ENCODE data around the gene SYT9.

SYT9 gene

DNA sequence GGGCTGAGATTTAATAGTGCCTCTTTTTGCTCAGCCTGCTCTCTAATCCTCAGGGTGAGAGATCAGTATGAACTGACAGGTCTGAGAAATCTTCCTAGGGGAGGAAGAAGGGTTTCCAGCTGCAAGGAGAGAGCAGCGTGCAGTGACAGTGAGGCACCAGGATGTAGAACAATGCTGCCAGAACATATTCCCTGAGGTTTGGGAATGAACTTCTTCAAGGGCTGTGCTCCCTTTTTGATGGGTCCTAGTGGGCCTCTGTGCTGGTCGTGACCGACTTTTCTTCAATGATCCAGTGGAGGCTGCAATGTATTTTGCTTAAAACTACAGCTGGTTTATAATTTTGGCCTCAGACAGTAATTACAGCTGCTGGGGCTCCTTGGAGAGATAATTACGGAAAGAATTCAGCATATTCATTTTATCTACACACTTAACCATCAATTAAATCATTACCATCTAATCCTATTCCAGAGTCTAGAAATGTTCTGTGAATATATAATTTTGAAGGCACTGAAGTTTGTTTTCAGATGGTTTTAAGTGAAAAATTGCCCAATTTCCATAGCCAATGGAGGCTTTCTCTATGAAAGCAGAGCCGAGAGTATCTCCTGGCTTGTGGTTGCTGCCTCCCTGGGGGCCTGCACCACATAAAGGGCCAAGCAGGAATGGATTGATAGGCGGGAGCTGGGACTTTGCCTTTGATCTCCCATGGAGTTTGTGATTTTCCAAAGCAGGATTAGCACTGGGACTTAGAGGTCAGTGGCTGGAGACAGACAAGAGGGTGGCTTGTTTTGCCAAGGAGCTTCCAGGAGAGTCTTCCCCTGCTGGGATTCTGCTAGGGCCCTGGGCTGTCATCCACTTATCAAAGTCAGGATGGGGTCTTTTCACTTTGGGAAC is 192.6 kb downstream of the SYT9 start:
- H3K27ac Mint-ChIP-seq, result no peak overlapping the region

GRCh38 chr11:7445564-7445963 is 193.9 kb downstream of the SYT9 start:
- H3K4me1 Mint-ChIP-seq, result peaks cover 20% of the 10 kb centered on the region
- H3K9me3 Mint-ChIP-seq, result no peaks in the 10 kb centered on the region
- H3K27me3 Mint-ChIP-seq (ENCODE audit: low read depth, poor library complexity), result no peaks in the 10 kb centered on the region
- TF ChIP-seq, protein P1, sequence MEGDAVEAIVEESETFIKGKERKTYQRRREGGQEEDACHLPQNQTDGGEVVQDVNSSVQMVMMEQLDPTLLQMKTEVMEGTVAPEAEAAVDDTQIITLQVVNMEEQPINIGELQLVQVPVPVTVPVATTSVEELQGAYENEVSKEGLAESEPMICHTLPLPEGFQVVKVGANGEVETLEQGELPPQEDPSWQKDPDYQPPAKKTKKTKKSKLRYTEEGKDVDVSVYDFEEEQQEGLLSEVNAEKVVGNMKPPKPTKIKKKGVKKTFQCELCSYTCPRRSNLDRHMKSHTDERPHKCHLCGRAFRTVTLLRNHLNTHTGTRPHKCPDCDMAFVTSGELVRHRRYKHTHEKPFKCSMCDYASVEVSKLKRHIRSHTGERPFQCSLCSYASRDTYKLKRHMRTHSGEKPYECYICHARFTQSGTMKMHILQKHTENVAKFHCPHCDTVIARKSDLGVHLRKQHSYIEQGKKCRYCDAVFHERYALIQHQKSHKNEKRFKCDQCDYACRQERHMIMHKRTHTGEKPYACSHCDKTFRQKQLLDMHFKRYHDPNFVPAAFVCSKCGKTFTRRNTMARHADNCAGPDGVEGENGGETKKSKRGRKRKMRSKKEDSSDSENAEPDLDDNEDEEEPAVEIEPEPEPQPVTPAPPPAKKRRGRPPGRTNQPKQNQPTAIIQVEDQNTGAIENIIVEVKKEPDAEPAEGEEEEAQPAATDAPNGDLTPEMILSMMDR (IDR thresholded peaks at IDR 0.05), result no peak
- H3K4me3 Mint-ChIP-seq, result no peak overlapping the region
- H3K27ac Mint-ChIP-seq, result no peak overlapping the region
- H3K36me3 Mint-ChIP-seq (ENCODE audit: low read depth), result no peaks in the 10 kb centered on the region
- DNase-seq, result no peak

More for the DNA sequence above, 192.6 kb downstream of the SYT9 start:
- Mint-ChIP-seq H3K4me3 (no peak overlapping the region), H3K4me1 (peaks cover 20% of the 10 kb centered on the region), H3K36me3 (ENCODE audit: low read depth) (no peaks in the 10 kb centered on the region), H3K27me3 (ENCODE audit: low read depth, poor library complexity) (peaks cover 5% of the 10 kb centered on the region), H3K9me3 (no peaks in the 10 kb centered on the region)
- TF ChIP-seq, protein P1 (IDR thresholded peaks at IDR 0.05), result no peak
- no peak for DNase-seq

DNA sequence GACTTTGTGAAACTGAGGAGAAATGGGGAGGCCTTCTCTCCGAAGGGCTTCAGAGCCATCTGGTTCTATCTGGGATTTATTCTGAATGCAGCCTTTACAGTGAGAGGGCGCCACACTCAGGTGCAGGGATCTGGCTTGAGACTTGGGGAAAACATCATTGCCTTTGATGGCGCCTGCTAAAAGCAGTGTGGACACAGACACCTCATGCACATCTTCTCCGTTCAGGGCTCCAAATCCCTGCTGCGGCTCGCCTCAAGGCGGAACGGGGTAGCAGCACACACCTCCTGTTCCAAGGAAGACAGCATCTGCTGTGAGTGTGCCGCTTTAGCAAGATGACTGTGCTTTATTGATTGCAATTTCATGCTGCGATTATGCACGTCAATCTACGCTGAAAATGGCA is 196.5 kb downstream of the SYT9 start:
- no peak for DNase-seq
- H3K4me1 Mint-ChIP-seq, result peaks cover 20% of the 10 kb centered on the region
- no peaks in the 10 kb centered on the region for H3K36me3 Mint-ChIP-seq (ENCODE audit: low read depth)
- no peak overlapping the region for H3K4me3 Mint-ChIP-seq
- H3K9me3 Mint-ChIP-seq, result no peaks in the 10 kb centered on the region
- H3K27me3 Mint-ChIP-seq (ENCODE audit: low read depth, poor library complexity), result peaks cover 3% of the 10 kb centered on the region
- TF ChIP-seq, protein P1 (IDR thresholded peaks at IDR 0.05), result no peak
- H3K27ac Mint-ChIP-seq, result no peak overlapping the region

DNA sequence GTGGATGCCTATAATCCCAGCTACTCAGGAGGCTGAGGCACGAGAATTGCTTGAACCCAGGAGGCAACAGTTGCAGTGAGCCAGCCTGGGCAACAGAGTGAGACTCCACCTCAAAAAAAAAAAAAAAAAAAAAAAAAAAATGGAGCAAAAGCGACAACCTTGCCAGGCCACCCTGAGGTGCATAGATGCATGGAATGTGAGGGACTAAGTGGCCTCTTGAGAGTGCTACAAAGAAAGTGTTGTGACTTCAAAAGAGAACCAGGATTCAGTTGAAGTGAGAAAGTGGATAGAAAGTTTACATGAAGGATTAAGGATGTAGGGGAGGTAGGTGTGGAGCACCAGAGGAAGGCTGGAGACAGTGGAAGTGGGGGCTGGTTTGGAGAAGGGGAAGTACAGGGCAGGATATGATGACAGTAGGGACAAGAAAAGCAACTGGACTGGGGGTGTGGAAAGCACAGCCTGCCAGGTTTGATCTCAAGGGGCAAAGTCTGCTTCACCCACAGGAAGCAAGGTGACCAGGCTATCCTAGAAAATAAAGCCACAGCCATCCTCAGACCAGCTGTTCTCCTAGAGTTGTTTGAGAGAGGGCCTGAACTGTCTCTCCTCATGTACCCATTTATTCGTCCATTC is 197.6 kb downstream of the SYT9 start:
- Mint-ChIP-seq H3K36me3 (ENCODE audit: low read depth) (no peaks in the 10 kb centered on the region), H3K9me3 (no peaks in the 10 kb centered on the region), H3K27me3 (ENCODE audit: low read depth, poor library complexity) (peaks cover 6% of the 10 kb centered on the region), H3K4me3 (no peak overlapping the region), H3K4me1 (peaks cover 14% of the 10 kb centered on the region), H3K27ac (peak overlapping the region; percentile 44)
- no peak for DNase-seq
- TF ChIP-seq, protein P1 (IDR thresholded peaks at IDR 0.05), result no peak

DNA sequence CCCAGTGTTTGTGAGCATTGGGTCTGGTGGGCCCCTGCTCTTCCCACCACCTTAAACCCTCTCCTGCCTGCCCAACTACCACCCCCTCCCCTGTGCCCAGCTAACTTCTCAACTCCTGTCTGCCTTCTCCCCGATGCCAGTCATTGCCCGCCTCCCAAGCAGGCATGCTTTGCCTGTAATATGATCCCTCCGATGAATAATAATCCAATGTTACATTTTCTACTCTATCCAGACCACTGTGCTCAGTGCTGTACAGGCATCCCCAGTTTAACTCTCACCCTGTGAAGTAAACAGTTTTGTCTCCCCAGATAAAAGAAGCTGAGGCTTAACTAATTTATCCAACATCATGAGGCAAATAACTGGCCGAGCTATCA is 198.1 kb downstream of the SYT9 start:
- H3K27me3 Mint-ChIP-seq (ENCODE audit: low read depth, poor library complexity), result peaks cover 6% of the 10 kb centered on the region
- no peaks in the 10 kb centered on the region for H3K36me3 Mint-ChIP-seq (ENCODE audit: low read depth)

More for the DNA sequence above, 198.1 kb downstream of the SYT9 start:
- no peak for DNase-seq
- no peak overlapping the region for H3K4me3 Mint-ChIP-seq
- no peak overlapping the region for H3K27ac Mint-ChIP-seq
- TF ChIP-seq, protein P1 (IDR thresholded peaks at IDR 0.05), result no peak
- no peaks in the 10 kb centered on the region for H3K9me3 Mint-ChIP-seq
- peaks cover 9% of the 10 kb centered on the region for H3K4me1 Mint-ChIP-seq
